Stimulated activated naive CD4-positive, alpha-beta T cell (primary cell): ENCODE data around the gene IRF2BPL.
A peak's percentile ranks its signal among the peaks of the same experiment; 100 is the strongest.

Experiments used
- DNase-seq, 6 experiments: peaks; one replicate each; lab custom pipeline; 2025; lab: John Stamatoyannopoulos, UW

IRF2BPL gene

DNA sequence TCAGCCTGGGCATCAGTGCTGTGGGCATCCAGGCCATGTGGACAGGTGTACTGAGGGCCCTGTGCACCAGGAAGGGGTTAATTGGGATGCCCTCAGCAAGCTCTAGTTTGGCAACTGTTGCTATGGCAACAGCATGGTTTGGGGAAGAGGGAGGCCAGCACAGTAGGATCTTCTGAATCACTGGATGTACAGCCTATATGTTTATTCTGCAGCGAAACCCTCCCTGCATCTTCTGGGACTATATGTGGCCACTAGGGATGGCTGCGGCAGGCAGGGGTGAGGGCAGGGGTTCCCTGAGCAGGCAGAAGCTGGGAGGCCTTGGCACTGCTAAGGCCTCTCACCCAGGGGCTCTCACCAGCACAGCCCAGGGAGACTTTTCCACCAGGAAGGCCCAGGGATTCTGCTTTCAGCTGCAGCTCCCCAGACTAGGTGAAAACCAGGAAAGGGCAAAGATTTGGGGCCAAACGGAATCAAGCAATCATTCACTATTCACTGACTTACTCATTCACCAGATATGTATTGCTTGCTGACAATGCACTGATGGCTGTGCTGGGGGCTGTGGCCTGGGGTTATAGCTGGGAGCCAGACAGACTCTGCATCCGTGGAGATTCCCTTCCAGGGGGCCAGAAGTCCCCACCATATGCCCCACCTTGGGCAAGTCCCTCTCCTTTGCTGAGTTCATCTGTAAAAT, 42.8 kb downstream of the IRF2BPL start:
- DNase-seq: no peak

DNA sequence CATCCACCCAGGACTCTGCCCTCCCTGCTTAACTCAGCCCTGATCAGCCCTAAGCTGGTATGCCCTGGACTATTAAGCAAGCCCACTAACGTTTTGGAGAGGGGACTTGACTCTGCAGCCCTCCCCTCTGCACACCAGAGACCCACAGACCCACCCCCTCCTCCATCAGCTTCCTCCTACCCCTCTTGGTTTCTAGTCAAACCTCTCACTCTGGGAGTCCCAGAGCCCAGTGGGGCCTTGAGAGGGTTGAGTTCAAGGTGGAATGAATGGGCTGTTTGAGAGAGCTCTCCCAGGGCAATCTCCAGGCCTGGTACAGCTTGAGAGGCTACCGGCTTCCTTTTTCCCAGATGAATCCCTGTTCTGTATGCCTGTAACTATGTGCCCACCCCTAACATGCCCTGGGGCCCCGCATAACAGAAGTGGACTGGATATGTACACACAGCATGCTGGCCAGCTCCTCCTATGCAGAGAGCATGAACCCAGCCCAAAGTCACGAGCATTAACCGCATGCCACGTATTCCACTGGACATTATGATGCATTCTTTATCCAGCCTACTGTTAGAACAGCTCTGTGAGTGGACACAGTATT, 43.6 kb downstream of the IRF2BPL start:
- no peak for DNase-seq

DNA sequence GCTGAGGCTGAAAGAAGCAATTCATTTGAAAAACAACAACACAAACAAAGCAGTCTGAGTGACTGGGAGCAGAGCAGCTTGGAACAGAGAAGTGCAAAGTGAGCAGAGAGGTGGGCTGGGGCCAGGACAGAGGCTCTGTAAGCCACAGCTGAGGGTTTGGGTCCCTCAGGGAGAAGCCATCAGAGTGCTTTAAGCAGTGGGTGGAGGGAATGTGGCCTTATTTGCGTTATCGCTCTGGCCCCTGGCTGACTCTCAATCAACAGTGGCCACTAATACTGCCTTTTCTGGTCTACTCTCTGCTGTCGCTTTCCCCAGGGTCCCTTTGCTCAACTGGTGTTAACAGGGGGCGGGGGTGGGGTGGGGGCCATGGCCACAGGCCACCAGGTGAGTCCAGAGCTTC, 44.2 kb downstream of the IRF2BPL start:
- DNase-seq: no peak

DNA sequence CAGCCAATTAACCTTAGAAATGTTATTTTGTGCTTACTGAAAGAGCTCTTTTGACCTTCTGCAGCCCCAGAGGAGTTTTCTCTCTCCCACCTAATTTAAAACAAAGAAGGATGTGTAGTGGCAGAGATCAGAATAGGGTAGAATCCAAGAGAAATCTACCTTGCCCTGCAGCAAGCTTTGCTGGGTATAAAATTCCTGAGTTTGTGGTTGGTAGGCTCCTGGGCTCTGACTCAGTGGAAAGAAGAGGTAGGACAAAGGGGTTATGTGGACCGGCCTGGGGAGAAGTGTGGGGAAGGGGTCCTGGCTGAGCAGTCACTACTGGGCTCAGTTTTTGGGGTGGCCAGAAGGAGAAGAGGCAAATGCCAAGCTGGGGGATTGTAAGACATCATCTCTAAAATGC, 46.8 kb downstream of the IRF2BPL start:
- DNase-seq: no peak

DNA sequence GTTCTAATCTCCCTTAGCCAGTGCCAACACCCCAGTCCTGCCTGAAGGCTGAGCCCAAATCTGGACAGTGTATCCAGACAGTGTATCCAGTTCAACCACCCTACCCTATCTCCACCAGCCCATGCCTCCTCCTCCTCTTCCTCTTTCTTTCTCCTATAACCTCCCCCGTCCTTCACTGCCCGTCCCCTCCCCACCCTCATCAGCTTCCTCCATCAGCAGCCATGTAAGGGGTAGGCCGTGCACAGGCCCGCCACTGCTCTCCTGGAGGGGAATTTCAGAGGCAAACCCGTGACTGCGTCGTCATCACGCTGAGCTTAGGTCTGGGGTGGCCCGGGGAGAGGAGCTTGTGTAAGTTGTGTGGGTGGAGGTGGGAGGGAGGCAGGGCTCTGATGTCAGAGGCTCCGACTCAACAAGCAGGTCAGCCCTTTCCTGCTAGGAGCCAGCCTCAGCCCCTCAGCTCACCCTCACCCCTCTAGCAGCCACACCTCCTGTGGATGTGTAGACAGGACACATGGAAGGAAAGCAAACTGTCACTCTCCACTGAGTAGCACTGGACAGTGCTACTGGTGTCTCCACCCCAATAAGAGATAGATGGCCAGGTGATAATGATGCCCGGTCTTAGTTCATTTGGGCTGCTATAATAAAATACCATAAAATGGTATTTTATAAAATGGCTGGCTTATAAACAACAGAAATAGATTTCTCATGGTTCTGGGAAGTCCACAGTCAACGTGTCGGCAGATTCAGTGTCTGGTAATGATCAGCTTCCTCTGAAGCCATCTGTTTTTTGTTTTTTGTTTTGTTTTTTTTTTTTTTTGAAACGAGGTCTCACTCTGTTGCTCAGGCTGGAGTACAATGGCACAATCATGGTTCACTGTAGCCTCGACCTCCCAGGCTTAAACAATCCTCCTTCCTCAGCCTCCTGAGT, 50.5 kb downstream of the IRF2BPL start:
- peak; percentile 23 to 82 (median 58) for DNase-seq

DNA sequence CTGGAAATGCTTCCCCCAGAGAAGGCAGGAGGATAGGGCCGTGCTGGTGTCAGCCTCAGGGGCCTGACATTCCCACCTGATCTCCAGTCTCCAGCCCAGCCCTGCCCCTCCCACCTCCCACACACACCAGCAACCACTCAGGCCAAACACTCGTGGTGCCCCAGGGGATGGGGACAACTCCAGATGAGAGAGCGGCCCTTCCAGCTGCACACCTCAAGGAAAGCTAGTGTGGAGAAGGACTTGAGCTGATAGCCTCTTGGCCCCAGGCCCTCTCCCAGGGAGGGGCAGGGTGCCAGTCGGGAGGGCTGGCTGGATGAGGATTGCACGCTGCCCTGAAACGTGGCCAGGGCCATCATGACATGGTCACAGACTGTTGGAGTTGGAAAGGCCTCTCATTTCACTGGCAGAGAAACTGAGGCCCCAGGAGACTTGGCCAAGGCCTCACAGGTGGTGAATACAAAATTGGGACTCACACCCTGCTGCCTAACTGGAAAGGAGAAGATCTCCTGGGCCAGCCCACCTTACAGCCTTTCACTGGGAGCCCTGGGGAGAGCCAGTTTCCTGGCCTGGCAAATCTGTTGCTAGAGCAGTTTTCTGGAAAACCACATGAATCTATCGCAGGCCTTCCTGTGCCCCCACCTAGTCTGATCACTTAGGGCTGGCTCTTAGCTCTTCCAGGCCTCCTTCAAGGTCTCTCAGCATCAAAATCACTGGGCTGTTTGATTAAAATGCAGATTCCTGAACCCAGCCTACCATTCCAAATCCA, 52.1 kb downstream of the IRF2BPL start:
- DNase-seq: no peak

DNA sequence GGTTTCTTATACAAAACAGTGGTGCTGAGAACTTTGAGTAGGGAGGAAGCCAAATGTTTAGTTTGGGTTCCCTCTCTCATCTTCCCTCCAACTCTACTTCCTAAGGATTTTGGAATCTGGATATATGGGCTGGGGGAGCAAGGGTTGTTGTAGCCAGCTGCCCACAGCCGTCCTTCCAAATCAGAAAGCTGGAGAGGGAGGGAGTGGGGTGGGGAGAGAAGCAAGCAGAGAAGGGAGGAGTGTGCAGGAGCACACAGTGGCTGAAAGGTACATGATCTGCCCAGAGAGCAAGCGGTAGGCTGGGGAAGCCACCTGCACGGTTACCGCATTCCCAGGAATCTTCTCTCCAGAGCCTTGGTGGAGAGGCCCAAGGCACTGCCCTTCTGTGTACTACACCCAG, 52.7 kb downstream of the IRF2BPL start:
- no peak for DNase-seq

DNA sequence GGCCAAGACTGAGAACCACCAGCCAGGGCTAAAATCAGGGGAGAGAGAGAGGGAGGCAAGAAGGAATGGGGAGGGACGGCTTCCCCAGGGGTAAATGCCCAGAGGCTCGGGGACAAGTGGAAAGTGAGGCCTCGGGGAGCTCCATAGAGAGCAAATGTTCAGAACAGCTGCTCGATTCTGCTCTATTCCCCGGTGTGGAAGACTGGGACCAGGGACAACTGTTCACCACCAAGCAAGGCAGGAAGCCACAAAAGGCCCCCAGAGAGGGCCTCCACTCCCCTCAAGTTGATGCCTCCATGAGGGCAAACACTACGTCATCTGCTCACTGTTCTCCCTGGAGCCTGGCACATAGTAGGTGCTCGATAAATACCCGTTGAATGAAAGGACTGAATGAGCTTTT, 53.5 kb downstream of the IRF2BPL start:
- DNase-seq: no peak
